A673 (cell line): Measurements from ENCODE around the gene NAP1L5.

Experiments
- CTCF ChIP-seq: fragments of 300-800, 200-600 bp; sonication (generic); conservative IDR thresholded peaks from 2 replicates; pipeline ENCODE4 v1.5.1; 2017; ENCODE audit warnings: low read depth, mild to moderate bottlenecking, antibody characterized with exemption, low read length, moderate library complexity, mixed read lengths
- EZH2 ChIP-seq: fragments of 200-600 bp; sonication (generic); IDR thresholded peaks from 2 replicates; pipeline ENCODE4 v1.6.1; 2017; ENCODE audit warnings: borderline replicate concordance, low read depth, mild to moderate bottlenecking, mixed read lengths, antibody characterized with exemption, low read length; ENCODE audit not compliant: poor library complexity, severe bottlenecking

GRCh38 chr4:88655226-88655625, 42.4 kb downstream of the NAP1L5 start:
- no peak for TF ChIP-seq EZH2
- no peak for TF ChIP-seq CTCF
